ENCODE measurements around the gene DSCAML1. TPM values are rescaled to one million over a fixed set of nuclear protein-coding genes. Genes with fewer than 3 reads are reported as not detected.

DSCAML1 gene
- total RNA-seq, 6 donors from 2014 or later, result 0.30 to 3.1 (median 1.3) TPM

- no peak for ATAC-seq (ENCODE audit: low FRiP score in 2 of 2)
- H3K27me3 ChIP-seq, result no peaks in the 10 kb centered on the region
Observed at GRCh38 chr11:117601006-117601708, 195.9 kb downstream of the DSCAML1 start.

DNA sequence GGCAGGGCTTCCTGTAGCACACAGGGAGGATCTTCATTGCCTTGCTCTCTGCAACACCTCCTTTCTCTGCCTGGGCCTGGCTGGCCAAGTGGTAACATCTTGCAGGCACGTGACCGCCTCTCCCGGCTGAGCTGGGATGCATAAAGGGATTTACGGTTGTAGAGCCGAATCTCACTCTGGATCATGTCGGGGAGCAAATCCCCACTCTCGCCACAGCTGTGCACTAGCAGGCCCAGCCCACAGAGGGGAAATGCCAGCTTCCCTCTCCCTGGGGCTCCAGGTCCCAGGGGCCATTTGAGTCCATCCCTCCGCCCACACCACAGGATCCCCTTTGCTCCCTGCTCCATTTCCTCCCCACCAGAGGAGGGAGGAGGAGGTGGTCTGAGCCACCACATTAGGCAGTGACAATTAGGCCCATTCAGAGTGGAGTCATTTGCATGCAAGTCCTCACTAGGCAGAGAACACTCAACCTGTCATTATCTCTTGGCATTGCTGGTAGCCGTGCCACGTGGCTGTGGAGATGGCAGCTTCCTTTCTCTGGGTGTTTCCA lies 196.7 kb downstream of the DSCAML1 start:
- Histone ChIP-seq H3K27me3 (no peaks in the 10 kb centered on the region), H3K9me3 (no peaks in the 10 kb centered on the region), H3K36me3 (no peaks in the 10 kb centered on the region), H3K4me3 (no peak overlapping the region), H3K27ac (no peak overlapping the region), H3K4me1 (no peaks in the 10 kb centered on the region)
- no peak for TF ChIP-seq EP300 (IDR thresholded peaks at IDR 0.05)
- TF ChIP-seq, protein P1, sequence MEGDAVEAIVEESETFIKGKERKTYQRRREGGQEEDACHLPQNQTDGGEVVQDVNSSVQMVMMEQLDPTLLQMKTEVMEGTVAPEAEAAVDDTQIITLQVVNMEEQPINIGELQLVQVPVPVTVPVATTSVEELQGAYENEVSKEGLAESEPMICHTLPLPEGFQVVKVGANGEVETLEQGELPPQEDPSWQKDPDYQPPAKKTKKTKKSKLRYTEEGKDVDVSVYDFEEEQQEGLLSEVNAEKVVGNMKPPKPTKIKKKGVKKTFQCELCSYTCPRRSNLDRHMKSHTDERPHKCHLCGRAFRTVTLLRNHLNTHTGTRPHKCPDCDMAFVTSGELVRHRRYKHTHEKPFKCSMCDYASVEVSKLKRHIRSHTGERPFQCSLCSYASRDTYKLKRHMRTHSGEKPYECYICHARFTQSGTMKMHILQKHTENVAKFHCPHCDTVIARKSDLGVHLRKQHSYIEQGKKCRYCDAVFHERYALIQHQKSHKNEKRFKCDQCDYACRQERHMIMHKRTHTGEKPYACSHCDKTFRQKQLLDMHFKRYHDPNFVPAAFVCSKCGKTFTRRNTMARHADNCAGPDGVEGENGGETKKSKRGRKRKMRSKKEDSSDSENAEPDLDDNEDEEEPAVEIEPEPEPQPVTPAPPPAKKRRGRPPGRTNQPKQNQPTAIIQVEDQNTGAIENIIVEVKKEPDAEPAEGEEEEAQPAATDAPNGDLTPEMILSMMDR (IDR thresholded peaks at IDR 0.05), result no peak
- TF ChIP-seq POLR2AphosphoS5 (IDR thresholded peaks at IDR 0.05), result no peak
- TF ChIP-seq POLR2A (IDR thresholded peaks at IDR 0.05), result no peak
- 63% methylated on average over 7 of the region's 10 CpGs; no CpG with 5 or more reads in 1 of the 2 donors for WGBS, 2 donors
- no peak for DNase-seq
- ATAC-seq (ENCODE audit: low FRiP score in 2 of 2), result no peak

More at GRCh38 chr11:117601006-117601708, 195.9 kb downstream of the DSCAML1 start:
- no peaks in the 10 kb centered on the region for H3K4me1 ChIP-seq
- DNase-seq, result no peak
- H3K4me3 ChIP-seq, result no peak overlapping the region
- TF ChIP-seq EP300 (IDR thresholded peaks at IDR 0.05) (no peak), POLR2A (IDR thresholded peaks at IDR 0.05) (no peak), POLR2AphosphoS5 (IDR thresholded peaks at IDR 0.05) (no peak)
- TF ChIP-seq, protein P1 (IDR thresholded peaks at IDR 0.05), result no peak
- 78 to 85% methylated on average over 9 of the region's 9 CpGs for WGBS, 2 donors
- no peaks in the 10 kb centered on the region for H3K9me3 ChIP-seq
- H3K27ac ChIP-seq, result no peak overlapping the region
- no peaks in the 10 kb centered on the region for H3K36me3 ChIP-seq

GRCh38 chr11:117597071-117597470 lies 199.9 kb downstream of the DSCAML1 start:
- Histone ChIP-seq H3K36me3 (no peaks in the 10 kb centered on the region), H3K9me3 (no peaks in the 10 kb centered on the region), H3K4me3 (no peak overlapping the region), H3K4me1 (no peaks in the 10 kb centered on the region), H3K27me3 (no peaks in the 10 kb centered on the region), H3K27ac (no peak overlapping the region)
- TF ChIP-seq, protein P1 (IDR thresholded peaks at IDR 0.05), result no peak
- TF ChIP-seq POLR2A (IDR thresholded peaks at IDR 0.05) (no peak), EP300 (IDR thresholded peaks at IDR 0.05) (no peak), POLR2AphosphoS5 (IDR thresholded peaks at IDR 0.05) (no peak)
- WGBS, 2 donors, result 46 to 48% methylated on average over 7 of the region's 7 CpGs
- no peak for ATAC-seq (ENCODE audit: low FRiP score in 2 of 2)
- no peak for DNase-seq

DNA sequence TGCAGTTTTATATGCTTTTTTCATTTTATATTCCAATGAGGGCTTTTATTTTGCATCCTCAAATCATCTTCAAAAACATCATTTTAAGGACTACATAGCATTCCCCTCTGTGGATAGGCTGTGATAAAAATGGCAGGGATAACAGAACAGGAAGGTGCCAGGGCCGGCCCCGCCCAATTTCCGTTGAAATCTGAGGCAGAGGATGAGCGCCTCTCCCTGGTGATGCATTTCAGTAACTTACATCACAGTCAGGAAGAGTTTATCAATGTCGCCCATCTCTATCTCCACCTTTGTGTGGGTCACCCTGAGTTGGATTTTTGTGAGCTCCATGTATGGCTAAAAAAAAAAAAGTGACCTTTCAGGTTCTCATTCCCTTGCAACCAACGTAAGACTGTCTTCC lies 201.6 kb downstream of the DSCAML1 start:
- no peak for ATAC-seq (ENCODE audit: low FRiP score in 2 of 2)
- WGBS, 2 donors, result 55 to 61% methylated on average over 6 of the region's 6 CpGs
- H3K36me3 ChIP-seq, result no peaks in the 10 kb centered on the region

More for the DNA sequence above, 201.6 kb downstream of the DSCAML1 start:
- DNase-seq, result no peak
- TF ChIP-seq POLR2A (IDR thresholded peaks at IDR 0.05) (no peak), EP300 (IDR thresholded peaks at IDR 0.05) (no peak), POLR2AphosphoS5 (IDR thresholded peaks at IDR 0.05) (no peak)
- TF ChIP-seq, protein P1 (IDR thresholded peaks at IDR 0.05), result no peak
- Histone ChIP-seq H3K9me3 (no peaks in the 10 kb centered on the region), H3K27me3 (no peaks in the 10 kb centered on the region), H3K27ac (no peak overlapping the region), H3K4me3 (no peak overlapping the region), H3K4me1 (no peaks in the 10 kb centered on the region)

All from upper lobe of left lung (tissue), 6 donors.